HG02943 (cell line): ENCODE data around the gene TLE2.

ENCODE experiments used
- ATAC-seq: cut with Tn5 transposase; IDR thresholded peaks from one replicate; pipeline ENCODE4 v1.9.1; 2021; ENCODE audit warnings: mild to moderate bottlenecking, low read depth, moderate library complexity; ENCODE audit not compliant: unreplicated experiment

TLE2 gene

DNA sequence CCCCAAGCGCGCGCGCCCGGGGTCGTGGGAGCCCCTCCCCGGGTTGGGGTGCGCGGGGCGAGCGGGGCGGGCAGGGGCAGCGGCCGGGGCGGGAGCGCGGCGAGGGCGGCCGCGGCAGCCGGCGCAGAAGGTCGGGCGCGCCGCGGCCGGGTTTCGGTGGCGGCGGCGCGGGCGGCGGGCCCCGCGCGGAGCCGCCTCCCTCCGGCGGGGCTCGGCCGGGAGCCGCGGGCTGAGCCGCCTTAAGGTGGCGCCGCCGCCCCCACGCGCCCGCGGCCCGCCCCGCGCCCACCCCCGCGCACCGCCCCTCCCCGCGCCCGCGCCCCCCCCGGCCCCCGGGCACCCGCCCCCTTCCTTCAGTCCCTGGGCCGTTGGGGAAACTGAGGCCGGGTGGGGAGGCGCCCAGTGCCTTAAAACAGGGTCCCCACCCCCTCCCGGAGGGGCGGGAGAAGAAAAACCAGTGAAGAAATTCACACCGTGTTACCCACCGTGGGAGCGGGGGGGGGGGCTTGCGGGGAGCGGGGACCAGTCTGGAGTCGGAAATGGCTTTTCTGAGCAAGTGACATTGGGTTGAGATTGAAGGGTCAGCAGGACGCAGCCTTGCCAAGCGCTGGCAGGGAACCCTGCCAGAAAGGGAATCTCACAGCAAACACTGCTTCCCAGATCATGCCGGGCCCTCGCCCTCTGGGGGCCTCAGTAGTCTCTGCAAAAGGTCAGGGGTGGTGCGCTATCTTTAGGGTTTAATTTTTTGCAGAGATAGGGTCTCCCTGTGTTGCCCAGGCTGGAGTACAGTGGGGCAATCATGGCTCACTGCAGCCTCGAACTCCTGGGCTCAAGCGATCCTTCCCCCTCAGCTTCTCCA lies at the start of gene TLE2:
Gene TLE2 (minus strand): TSS at position 216 of the 859 bp plus-strand sequence. CDS start 376 bp downstream, outside the sequence.
- no peak for ATAC-seq

DNA sequence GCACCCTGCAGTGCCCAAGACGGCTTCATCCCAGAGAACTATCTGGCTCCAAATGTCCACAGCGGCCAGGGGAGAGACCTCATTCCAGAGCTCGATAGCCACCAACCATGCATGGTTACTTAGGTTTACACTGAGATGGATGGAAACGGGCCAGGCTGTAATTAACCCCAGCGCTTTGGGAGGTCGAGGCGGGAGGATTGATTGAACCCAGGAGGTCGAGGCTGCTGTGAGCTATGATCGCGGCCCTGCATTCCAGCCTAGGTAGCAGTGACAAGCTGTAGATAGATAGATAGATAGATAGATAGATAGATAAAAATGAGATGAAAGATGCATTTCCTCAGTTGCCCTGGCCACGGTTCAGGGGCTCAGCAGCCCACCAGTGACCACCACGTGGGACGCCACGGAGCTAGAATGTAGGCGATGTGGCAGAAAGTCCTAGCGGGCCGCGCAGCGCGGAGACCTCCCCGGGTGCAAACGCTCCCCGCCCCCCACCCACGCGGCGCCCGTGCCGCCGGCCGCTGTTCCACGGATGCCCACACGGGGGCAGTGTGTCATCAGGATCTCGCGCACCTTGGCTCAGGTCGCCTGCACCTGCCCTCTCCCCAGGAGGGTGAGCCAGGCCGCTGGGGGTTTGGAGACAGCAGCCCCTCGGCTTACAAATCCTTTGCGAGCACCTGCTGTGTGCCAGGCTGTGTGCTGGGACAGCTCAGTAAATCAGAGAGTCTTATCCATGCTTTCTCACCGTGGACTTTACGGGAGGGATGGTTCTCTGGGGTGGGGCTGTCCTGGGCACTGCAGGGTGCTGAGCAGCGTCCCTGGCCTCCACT lies 46.7 kb upstream of the TLE2 start:
- no peak for ATAC-seq

DNA sequence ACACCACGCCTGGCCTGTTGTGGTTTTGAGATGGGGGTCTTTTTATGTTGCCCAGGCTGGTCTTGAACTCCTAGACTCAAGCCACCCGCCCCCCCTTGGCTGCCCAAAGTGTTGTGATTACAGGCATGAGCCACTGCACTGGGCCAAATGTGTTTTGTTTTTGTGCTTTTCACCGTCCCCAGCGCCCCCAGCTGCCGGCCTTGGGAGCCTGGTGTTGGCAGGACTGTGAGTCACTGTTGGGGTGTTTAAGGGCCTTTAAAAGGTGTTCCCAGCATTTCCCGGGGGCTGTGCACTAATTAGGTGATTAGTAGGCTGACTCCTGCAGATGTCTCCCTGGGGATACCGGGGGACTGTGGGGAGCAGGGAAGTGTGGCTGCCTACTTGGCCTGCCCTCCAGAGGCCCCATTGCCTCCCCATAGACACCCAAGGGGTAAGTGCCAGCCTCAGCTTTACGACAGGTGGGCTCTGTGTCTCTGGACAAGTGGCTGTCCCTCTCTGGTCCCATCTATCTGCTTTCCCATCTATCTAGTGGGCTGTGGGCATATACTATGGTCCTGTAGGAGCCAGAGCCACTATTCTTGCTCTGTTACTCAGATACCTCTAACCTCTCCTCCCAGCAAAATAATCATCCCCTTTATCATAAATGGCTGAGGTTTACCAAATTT lies 45.0 kb upstream of the TLE2 start:
- no peak for ATAC-seq

DNA sequence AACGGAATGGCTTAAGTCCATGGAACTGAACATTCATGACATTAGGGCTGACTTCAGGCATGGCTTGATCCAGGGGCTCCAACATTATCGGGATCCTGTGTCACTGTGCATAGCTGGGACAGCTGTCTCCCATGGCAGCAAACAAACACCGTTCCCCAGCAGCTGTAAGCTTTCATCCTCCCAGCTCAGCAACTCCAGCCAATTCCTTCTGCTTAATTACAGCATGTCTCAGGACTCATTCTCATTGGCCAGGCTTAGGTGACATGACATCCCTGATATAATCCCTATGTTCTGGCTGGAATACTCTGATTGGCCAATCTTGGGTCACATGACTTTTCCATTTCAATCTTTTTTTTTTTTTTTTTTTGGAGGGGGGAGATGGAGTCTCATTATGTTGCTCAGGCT lies 44.1 kb upstream of the TLE2 start:
- no peak for ATAC-seq

DNA sequence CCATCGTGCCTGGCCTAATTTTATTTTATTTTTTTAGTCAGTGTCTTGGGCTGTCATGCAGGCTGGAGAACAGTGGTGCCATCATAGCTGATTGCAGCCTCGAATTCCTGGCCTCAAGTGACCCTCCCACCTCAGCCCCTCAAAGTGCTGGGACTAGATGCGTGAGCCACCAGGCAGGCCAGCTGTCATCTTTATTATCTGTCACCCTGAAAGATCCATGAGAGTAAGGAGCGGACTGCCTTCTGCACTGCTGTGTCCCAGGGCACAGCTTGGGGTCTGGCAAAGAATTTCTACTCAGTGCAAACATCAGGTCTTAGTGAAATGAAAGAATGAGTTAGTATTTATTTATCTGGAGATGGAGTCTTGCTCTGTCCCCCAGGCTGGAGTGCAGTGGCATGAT lies 42.7 kb upstream of the TLE2 start:
- ATAC-seq = no peak

DNA sequence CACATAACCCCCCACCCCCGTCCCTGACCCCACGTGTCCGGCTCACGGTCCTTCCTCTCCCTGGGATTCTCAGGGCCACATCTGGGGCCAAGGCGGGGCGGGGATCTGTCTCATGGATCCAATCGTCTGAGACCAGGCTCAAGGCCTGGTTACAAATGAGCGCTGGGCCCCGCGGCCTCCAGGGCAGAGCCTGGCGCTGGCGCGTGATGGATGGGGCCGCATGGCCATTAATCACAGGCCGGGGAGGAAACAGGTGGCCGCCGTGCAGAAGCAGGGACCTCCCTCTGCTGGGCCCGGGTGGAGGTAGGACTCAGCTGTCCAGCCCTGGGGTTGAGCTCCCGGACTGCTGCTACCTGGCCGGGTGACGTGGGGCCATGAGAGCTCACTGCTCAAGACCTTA lies 39.0 kb upstream of the TLE2 start:
- no peak for ATAC-seq

DNA sequence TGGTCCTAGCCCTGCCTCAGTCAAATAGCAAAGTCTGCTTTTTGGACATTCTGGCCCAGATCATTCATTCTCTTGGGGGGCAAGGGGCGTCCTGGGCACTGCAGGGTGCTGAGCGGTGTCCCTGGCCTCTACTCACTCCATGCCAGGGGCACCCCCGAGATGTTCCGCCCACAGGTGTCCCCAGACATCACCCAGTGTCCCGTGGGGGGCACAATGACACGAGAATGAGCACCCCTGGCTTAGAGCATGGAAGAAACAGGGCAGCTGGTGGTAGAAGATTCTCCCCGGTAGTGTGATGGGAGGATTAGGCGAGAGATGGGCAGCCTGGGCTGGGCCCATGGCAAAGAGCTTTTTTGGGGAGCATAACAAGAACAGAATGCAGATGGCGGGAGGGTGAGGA lies 38.5 kb upstream of the TLE2 start:
- no peak for ATAC-seq

DNA sequence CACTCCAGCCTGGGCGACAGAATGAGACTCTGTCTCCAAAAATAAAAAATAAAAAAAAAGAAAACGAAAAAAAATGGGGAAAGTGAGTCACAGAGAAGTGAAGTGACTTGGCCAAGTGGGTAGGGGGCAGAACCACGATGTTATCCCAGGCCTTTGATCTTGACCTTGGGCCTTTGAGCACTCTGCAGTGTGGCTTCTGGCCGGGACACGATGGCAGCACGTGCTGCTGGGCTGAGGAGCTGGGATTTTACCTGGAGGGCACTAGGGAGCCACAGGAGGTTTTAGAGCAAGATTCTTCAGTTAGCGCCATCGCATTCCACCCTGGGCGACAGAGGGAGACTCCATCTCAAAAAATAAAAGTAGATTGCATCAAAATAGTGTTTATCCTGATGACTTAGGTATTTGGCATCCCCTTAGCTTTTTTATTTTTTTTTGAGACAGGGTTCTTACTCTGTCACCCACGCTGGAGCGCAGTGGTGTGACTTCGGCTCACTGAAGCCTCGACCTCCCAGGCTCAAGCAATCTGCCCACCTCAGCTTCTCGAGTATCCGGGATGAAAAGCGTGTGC lies 37.5 kb upstream of the TLE2 start:
- no peak for ATAC-seq

DNA sequence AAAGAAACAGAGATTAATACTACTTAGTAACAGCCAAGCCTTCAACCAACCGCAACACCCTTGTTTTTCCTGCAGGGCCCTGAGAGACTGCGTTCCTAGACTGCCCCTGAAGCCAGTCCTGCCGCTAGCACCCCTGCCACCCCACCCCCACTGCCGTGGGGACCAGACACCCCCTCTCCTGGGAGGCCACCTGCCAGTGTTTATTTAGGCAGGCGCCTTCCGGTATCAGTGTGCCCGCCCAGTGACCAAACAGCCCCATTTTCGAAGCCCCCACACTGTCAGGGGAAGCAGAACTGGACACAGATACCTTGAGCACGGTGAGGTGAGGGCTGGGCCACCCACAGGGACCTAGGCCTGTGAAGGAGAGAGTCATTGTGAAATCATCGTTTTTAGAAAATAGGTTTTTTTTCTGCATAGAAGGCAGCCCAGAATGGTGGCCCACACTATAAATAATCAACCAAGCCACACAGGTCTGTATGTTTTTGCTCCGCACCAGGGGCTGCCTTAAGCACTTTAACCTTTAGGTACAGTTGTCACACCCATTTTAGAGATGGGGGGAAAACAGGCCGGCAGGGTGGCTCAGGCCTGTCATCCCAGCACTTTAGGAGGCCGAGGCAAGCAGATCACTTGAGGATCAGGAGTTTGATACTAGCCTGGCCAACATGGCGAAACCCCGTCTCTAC lies 36.7 kb upstream of the TLE2 start:
- ATAC-seq = peak; percentile 65

DNA sequence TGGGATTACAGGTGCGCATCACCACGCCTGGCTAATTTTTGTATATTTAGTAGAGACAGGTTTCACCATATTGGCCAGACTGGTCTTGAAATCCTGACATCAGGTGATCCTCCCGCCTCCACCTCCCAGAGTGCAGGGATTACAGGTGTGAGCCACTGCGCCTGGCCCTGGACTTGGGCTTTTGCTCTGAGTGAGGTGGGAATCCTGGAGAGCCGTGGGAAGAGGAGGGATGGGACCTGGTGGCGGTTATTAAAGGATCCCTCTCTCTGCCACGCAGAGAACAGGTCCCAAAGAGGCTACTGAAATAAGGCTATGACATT lies 34.9 kb upstream of the TLE2 start:
- no peak for ATAC-seq

DNA sequence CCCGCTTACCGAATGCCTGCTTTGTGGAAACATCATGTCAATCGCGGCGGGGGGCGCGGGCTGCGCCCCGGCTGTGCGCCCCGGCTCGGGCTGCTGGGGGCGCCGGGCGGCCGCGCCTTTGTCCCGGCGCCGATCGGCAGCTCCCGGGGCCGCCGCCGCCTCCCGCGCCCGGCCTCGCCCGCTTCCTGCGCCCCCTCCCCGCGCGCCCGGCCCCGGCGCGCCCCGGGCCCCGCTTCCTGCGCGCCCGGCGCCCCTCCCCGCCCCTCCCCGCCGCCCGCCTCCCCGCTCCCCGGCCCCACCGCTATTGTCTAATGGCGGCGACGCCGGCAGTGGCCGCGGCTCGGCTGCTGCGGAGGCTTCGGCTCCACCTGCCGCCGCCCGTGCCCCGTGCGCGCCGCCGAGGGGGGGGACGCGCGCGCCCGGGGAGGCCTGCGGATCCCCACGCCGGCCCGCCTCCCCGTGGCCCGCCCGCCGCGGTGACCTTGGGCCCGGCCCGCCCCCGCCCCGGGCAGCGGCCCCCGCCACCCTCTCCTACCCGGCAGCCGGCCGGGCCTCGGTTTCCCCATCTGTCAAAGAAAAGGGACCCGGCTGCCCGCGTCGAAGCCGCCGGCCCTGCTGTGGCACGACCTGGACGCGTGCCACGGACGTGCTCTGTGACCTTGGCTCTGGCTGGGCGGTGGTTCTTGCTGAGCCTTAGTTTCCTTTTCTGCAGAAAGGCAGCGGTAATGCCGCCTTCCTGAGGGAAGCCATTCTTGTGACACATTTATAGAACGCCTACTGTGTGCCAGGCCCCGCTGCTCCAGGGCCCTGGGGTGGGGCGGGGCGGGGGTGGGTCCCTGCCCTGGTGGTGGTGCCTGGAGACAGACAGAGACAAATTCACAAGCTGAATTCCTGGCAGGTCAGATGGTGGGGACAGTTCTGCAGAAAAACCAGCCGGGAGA lies 33.4 kb upstream of the TLE2 start, which contains the start of gene TLE5:
Gene TLE5 (minus strand): TSS at position 331 of the 941 bp plus-strand sequence. CDS start 295 bp downstream, at position 36.
- no peak for ATAC-seq

DNA sequence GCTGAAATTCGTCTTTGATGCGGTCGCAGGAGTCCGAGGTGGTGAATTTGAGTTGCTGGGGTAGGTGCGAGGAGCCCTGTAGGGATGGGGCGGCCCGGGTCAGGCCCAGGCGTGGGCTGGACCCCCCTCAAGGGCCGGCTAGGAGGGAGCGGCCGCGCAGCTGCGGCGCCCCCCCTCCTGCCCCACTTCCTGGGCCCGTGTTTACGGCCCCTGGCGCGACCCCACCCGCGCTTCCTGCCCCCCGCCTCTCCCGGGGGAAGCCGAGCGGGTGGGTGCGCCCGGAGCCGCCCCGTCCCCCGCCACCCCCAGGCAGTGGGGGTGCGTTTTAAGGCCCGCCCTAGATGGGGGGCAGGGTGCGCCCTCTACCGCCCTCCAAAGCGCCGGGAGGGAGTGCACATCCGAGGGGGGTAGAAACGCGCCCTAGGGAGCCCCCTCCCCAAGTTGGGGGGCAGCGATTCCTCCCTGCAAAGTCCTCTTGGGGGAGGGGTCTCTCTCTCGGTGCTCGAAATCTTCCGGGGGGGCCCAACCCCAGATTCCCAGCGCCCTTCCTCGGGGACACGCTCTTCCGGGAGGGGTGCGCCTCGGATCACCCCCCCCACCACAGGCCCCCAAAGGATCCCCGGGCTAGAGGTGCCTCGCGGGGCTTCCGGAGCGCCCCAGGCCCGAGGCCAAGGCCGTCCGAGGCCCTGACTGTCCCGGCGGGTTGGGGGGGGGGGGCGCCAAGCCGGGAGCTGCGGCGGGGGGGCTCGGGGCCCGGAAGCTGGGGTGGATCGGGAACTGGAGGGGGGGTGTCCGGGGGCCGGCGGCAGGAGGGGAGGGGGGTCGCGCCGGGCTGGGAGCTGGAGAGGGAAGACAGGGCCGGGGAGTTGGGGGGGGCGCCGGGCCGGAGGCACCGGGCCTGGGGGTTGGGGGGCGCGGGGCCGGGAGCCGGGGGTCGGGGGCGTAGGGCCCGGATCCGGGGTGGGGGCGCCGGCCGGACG lies 32.4 kb upstream of the TLE2 start:
- ATAC-seq = no peak

DNA sequence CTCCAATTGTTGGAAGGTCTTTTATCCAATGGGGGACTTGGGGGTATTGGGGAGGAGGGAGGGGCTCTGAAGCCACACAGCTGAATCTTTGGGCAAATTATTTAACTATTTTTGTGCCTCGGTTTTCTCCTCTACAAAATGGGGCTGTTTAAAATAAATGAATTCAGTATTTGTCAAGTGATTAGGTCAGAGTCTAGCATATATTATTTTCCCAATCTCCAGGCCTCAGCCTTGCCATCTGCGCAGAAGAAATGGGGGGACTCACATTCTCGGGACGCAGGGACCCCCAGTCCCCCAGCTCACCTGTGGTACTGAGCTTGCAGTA lies 31.7 kb upstream of the TLE2 start:
- ATAC-seq = no peak

DNA sequence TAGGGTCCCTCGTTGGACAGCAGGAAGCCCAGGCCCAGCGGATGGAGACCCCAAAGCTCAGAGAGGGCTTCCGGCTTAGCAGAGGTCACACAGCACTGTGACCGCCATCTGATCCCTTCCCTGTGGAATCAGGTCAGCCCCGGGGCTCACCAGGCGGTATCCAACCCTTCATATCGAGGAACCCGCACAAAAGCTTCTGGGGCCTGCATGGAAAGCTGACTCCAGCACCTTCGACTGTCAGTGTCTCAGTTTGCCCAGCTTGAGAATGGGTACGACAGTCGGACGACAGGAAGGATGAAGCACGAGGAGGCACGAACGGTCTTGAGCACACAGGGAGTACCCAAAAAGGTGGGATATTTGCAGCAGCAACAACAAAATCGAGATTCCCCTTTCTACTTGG lies 30.6 kb upstream of the TLE2 start:
- ATAC-seq = no peak

DNA sequence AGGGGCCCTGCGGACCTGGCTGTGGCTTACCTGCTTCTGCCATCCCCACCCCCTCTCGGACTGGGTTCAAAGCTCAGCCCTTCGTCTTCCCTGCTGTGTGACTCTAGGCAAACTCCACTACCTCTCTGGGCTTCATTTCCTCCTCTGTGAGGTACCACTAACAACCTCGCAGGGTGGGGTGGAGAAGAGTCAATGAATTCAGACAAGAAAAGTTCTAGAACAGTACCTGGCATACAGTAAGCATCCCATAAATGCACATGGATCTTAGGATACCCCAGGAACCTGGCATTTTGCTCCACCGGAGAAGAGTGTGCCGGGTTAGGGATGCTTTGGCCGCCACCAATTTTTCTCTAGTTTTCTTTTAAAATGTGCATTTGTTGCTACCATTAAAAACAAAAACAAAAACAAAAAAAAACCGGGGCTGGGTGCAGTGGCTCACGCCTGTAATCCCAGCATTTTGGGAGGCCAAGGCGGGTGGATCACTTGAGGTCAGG lies 29.8 kb upstream of the TLE2 start:
- no peak for ATAC-seq

DNA sequence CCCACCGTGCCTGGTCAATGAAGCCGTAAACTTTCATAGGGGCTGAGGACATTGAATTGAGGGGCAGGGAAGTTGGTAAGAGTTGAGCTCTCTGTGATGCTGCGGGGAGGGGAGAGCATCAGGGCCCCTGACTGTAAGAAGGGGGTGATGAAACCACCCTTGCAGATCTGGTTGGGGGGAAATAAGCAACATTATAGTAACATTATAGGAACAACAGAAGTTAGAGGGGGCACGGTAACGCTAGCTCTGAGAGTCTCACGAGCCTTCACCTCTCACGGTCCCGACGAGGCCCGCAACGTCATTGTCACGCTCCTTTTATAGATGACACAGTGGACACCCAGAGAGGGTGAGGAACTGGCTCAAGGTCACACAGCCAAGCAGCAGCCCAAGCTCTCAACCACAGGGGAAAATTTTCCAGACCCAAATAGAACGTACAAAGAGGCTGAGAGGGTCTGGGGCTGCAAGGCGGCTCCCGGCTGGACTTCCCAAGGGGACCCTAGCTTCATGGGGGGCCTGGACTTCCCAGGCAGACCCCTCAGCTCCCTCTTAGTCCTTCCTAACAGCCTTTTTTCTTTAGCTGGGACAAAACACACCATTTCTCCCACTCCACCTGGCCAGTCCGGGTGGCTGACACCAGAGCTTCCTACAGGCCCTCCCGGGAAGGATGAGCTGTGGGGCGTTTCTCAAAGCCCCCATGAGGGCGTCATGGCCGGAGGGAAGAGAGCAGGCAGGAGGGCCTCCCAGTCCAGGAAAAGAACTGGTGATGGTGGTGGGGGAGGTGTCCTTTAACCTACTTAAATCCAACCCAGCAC lies 29.1 kb upstream of the TLE2 start:
- ATAC-seq = no peak

DNA sequence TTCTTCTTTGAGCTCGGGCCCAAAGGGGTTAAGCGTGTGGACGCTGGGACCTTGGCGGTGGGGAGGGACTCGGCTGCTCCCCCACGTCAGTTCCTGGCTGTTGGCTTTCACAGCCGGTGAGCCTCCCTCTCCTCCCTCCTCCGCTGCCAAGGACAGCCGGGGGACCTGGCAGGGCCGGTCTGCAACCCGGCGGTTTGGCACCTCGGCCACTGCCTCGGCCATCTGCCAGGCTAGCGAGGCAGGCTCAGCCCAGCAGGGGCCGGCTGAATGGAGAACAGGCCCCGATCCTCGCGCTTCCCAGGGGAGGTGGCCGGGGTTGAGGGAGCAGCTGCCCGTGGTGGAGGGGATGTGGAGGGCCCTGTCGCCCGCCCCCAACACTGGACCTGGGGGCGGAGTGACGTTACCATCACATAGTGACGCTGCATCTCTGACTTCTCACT lies 28.2 kb upstream of the TLE2 start:
- ATAC-seq = no peak
